WI38 (cell line): ENCODE results near the gene TOX2.

Source experiments
- H3K4me3 ChIP-seq: 2 replicates; pipeline ENCODE4 v1.5.1; 2011; ENCODE audit warnings: low read depth, mild to moderate bottlenecking, control low read depth, low read length
- CTCF ChIP-seq: IDR thresholded peaks from 2 replicates; pipeline ENCODE4 v1.5.1; 2012; ENCODE audit warnings: low read depth, mild to moderate bottlenecking, control low read depth, low read length

TOX2 gene

GRCh38 chr20:43981540-43981939 lies 66.9 kb downstream of the TOX2 start:
- no peak overlapping the region for H3K4me3 ChIP-seq
- no peak for TF ChIP-seq CTCF

- H3K4me3 ChIP-seq, result no peak overlapping the region
- no peak for TF ChIP-seq CTCF
Measured at GRCh38 chr20:43982016-43982415, 67.4 kb downstream of the TOX2 start.

GRCh38 chr20:43982886-43983285 lies 68.2 kb downstream of the TOX2 start:
- no peak for TF ChIP-seq CTCF
- H3K4me3 ChIP-seq, result no peak overlapping the region

- TF ChIP-seq CTCF, result no peak
- H3K4me3 ChIP-seq, result no peak overlapping the region
Measured at GRCh38 chr20:43983359-43983758, 68.7 kb downstream of the TOX2 start.

GRCh38 chr20:43983904-43984361 lies 69.3 kb downstream of the TOX2 start:
- TF ChIP-seq CTCF, result no peak
- no peak overlapping the region for H3K4me3 ChIP-seq

- no peak overlapping the region for H3K4me3 ChIP-seq
- no peak for TF ChIP-seq CTCF
Measured at GRCh38 chr20:43984587-43984986, 69.9 kb downstream of the TOX2 start.

- H3K4me3 ChIP-seq, result no peak overlapping the region
- no peak for TF ChIP-seq CTCF
Measured at GRCh38 chr20:43985121-43985520, 70.5 kb downstream of the TOX2 start.
